Measurements from ENCODE around the gene FOXQ1. TPM values are rescaled to one million over a fixed set of nuclear protein-coding genes. Genes with fewer than 3 reads are reported as not detected.

The FOXQ1 gene
- total and polyA plus RNA-seq, 4 donors: 1.5 to 22.9 (median 6.9) TPM

DNA sequence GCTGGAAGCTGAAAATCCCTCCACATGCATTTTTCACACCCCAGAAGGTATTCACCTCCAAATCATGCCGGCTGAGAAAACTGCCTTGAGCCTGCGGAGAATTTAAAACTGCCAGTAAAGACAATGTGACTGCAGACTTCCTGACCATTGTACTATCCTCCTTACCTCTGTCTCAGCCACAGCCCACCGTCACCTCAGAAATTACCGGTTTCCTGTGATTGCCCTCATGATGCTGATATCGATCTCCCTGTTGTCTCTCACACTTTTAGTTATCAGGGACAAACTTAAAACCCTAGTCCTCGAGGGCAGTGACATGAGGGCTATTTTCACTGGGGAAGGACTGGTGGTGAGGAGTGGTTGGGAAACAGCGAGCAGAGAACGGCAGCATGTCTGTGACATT, 30.2 kb upstream of the FOXQ1 start:
- H3K4me3 ChIP-seq: no peak overlapping the region
- H3K36me3 ChIP-seq (ENCODE audit: control insufficient read depth in 4 of 4, insufficient read depth in 4 of 4, low read length in 4 of 4): peaks cover 0 to 3% (median 0%) of the 10 kb centered on the region in 4 donors
- TF ChIP-seq, protein P1, sequence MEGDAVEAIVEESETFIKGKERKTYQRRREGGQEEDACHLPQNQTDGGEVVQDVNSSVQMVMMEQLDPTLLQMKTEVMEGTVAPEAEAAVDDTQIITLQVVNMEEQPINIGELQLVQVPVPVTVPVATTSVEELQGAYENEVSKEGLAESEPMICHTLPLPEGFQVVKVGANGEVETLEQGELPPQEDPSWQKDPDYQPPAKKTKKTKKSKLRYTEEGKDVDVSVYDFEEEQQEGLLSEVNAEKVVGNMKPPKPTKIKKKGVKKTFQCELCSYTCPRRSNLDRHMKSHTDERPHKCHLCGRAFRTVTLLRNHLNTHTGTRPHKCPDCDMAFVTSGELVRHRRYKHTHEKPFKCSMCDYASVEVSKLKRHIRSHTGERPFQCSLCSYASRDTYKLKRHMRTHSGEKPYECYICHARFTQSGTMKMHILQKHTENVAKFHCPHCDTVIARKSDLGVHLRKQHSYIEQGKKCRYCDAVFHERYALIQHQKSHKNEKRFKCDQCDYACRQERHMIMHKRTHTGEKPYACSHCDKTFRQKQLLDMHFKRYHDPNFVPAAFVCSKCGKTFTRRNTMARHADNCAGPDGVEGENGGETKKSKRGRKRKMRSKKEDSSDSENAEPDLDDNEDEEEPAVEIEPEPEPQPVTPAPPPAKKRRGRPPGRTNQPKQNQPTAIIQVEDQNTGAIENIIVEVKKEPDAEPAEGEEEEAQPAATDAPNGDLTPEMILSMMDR (IDR thresholded peaks at IDR 0.05; ENCODE audit: control extremely low read depth, extremely low read depth): no peak
- no peak for ATAC-seq (ENCODE audit: insufficient read depth, low FRiP score)
- no peaks in the 10 kb centered on the region for H3K27me3 ChIP-seq (ENCODE audit: control insufficient read depth in 3 of 3, insufficient read depth in 3 of 3, low read length in 2 of 3)
- 52 to 58% methylated on average over 8 of the region's 8 CpGs for WGBS, 2 donors
- no peak for DNase-seq
- H3K9ac ChIP-seq (ENCODE audit: insufficient read depth in 1 of 2, low read length in 2 of 2): no peak overlapping the region
- no peaks in the 10 kb centered on the region for H3K9me3 ChIP-seq (ENCODE audit: control insufficient read depth in 4 of 4, insufficient read depth in 3 of 4, low read length in 3 of 4)
- no peak overlapping the region for H3K27ac ChIP-seq (ENCODE audit: low read depth in 1 of 2, low read length in 1 of 2)
- H3K4me1 ChIP-seq (ENCODE audit: control insufficient read depth in 5 of 5, insufficient read depth in 5 of 5, low read length in 5 of 5): peaks cover 0 to 13% (median 8%) of the 10 kb centered on the region in 5 donors

DNA sequence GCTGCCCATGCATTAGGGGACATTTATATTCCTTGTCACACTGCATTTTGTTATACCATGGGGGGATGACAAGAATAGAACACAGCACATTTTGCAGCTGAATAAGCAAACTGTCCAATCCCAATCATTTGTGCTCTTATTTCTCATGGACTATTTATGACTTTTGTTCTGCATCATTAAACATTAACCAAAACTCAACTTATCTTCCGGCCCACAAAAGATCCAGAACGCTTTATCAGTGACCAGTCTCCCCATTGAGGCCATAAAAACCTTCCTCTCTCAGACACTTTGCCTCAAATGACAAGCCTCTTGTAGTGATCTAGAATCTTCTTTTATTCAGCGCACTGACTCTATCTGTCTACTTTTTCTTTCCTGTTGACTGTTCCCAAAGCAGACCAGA, 28.4 kb upstream of the FOXQ1 start:
- ATAC-seq (ENCODE audit: insufficient read depth, low FRiP score) (no peak), DNase-seq (no peak)
- Histone ChIP-seq H3K27me3 (ENCODE audit: control insufficient read depth in 3 of 3, insufficient read depth in 3 of 3, low read length in 2 of 3) (no peaks in the 10 kb centered on the region), H3K27ac (ENCODE audit: low read depth in 1 of 2, low read length in 1 of 2) (no peak overlapping the region), H3K4me1 (ENCODE audit: control insufficient read depth in 5 of 5, insufficient read depth in 5 of 5, low read length in 5 of 5) (peaks cover 0 to 13% (median 8%) of the 10 kb centered on the region in 5 donors), H3K9me3 (ENCODE audit: control insufficient read depth in 4 of 4, insufficient read depth in 3 of 4, low read length in 3 of 4) (no peaks in the 10 kb centered on the region), H3K9ac (ENCODE audit: insufficient read depth in 1 of 2, low read length in 2 of 2) (no peak overlapping the region), H3K4me3 (no peak overlapping the region), H3K36me3 (ENCODE audit: control insufficient read depth in 4 of 4, insufficient read depth in 4 of 4, low read length in 4 of 4) (peaks cover 0 to 3% (median 0%) of the 10 kb centered on the region in 4 donors)
- TF ChIP-seq, protein P1 (IDR thresholded peaks at IDR 0.05; ENCODE audit: control extremely low read depth, extremely low read depth): no peak
- WGBS, 2 donors: 71 to 94% methylated on average over 3 of the region's 3 CpGs

DNA sequence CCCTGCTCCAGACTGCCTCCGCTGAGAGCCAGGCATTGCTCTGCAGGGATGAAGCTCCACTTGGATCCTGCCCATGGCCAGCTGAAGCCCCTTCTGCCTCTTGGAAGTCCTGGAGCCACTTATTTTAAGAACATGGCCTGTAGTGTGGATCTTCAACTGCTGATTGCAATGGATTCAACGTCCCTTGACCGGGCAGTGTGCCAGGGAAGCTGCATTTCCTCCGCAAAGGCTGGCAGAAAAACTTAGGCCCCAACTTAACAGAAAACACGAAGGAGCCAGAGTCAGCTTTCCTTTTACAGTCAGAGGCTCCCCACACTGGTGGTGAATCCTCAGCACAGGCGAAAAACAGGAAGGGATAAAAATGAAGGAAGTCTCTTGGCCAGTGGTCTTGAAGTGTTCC, 26.3 kb upstream of the FOXQ1 start:
- WGBS, 2 donors: 45 to 58% methylated on average over 6 of the region's 6 CpGs
- H3K4me3 ChIP-seq: no peak overlapping the region
- TF ChIP-seq, protein P1 (IDR thresholded peaks at IDR 0.05; ENCODE audit: control extremely low read depth, extremely low read depth): no peak
- no peaks in the 10 kb centered on the region for H3K27me3 ChIP-seq (ENCODE audit: control insufficient read depth in 3 of 3, insufficient read depth in 3 of 3, low read length in 2 of 3)
- no peaks in the 10 kb centered on the region for H3K9me3 ChIP-seq (ENCODE audit: control insufficient read depth in 4 of 4, insufficient read depth in 3 of 4, low read length in 3 of 4)
- peak; percentile 78 to 93 (median 87) for DNase-seq
- no peak overlapping the region for H3K9ac ChIP-seq (ENCODE audit: insufficient read depth in 1 of 2, low read length in 2 of 2)
- H3K36me3 ChIP-seq (ENCODE audit: control insufficient read depth in 4 of 4, insufficient read depth in 4 of 4, low read length in 4 of 4): peaks cover 0 to 3% (median 0%) of the 10 kb centered on the region in 4 donors
- H3K27ac ChIP-seq (ENCODE audit: low read depth in 1 of 2, low read length in 1 of 2): no peak overlapping the region
- peaks cover 0 to 31% (median 8%) of the 10 kb centered on the region in 5 donors for H3K4me1 ChIP-seq (ENCODE audit: control insufficient read depth in 5 of 5, insufficient read depth in 5 of 5, low read length in 5 of 5)
- ATAC-seq (ENCODE audit: insufficient read depth, low FRiP score): no peak

DNA sequence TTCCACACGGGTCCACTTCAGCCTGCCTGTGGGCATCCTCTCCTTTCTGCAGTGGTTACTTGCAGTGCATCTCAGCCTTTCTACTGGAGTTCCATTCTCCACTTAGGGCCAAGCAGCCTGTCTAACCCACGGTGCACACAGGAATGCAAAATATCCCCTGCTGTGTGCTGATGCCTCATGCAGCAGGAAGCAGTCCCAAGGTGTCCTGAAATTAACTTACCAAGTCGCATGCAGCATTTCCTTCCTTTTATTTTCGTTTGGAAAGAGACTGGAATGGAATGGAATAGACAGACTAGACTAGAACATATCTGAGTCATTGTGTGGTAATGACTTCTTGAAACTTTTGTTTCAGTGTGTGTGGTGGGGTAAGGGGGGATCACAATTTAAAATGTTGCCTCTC, 25.9 kb upstream of the FOXQ1 start:
- 22 to 23% methylated on average over 4 of the region's 4 CpGs for WGBS, 2 donors

More for the DNA sequence above, 25.9 kb upstream of the FOXQ1 start:
- Histone ChIP-seq H3K36me3 (ENCODE audit: control insufficient read depth in 4 of 4, insufficient read depth in 4 of 4, low read length in 4 of 4) (peaks cover 0 to 3% (median 0%) of the 10 kb centered on the region in 4 donors), H3K27me3 (ENCODE audit: control insufficient read depth in 3 of 3, insufficient read depth in 3 of 3, low read length in 2 of 3) (no peaks in the 10 kb centered on the region), H3K9me3 (ENCODE audit: control insufficient read depth in 4 of 4, insufficient read depth in 3 of 4, low read length in 3 of 4) (no peaks in the 10 kb centered on the region), H3K4me1 (ENCODE audit: control insufficient read depth in 5 of 5, insufficient read depth in 5 of 5, low read length in 5 of 5) (peaks cover 0 to 35% (median 8%) of the 10 kb centered on the region in 5 donors), H3K27ac (ENCODE audit: low read depth in 1 of 2, low read length in 1 of 2) (no peak overlapping the region), H3K4me3 (no peak overlapping the region), H3K9ac (ENCODE audit: insufficient read depth in 1 of 2, low read length in 2 of 2) (no peak overlapping the region)
- DNase-seq (no peak), ATAC-seq (ENCODE audit: insufficient read depth, low FRiP score) (no peak)
- TF ChIP-seq, protein P1 (IDR thresholded peaks at IDR 0.05; ENCODE audit: control extremely low read depth, extremely low read depth): no peak
